Left lung (tissue), 10 donors: ENCODE measurements around the gene TRPM5. TPM values are rescaled to one million over a fixed set of nuclear protein-coding genes. Genes with fewer than 3 reads are reported as not detected.

ENCODE experiments used
- ATAC-seq: fragments of 200-7000 bp; cut with Tn5 transposase; one replicate; pipeline ENCODE4 v1.9.1; 2020; ENCODE audit warnings: moderate library complexity
- DNase-seq, 4 donors: peaks; one replicate each; pipeline ENCODE4 v3.0.0-alpha.2; 2013 to 2020
- H3K27ac ChIP-seq, 2 donors: fragments of 200-600 bp; sonication (generic) in 1 of 2; one replicate each; pipeline versions ENCODE4 v1.5.0 to v1.8.0; 2020 to 2021
- H3K27me3 ChIP-seq, 2 donors: fragments of 200-600 bp; sonication (generic) in 1 of 2; one replicate each; pipeline versions ENCODE4 v1.5.0 to v1.8.0; 2020 to 2021
- H3K36me3 ChIP-seq, 2 donors: fragments of 200-600 bp; sonication (generic) in 1 of 2; one replicate each; pipeline versions ENCODE4 v1.5.0 to v1.8.0; 2020 to 2021
- H3K4me1 ChIP-seq, 2 donors: fragments of 200-600 bp; one replicate each; pipeline ENCODE4 v1.8.0; 2021
- H3K4me3 ChIP-seq, 2 donors: fragments of 200-600 bp; sonication (generic) in 1 of 2; one replicate each; pipeline versions ENCODE4 v1.5.0 to v1.8.0; 2020 to 2021; ENCODE audit warnings: mild to moderate bottlenecking in 1 of 2
- H3K9me3 ChIP-seq, 2 donors: fragments of 200-600 bp; sonication (generic) in 1 of 2; one replicate each; pipeline versions ENCODE4 v1.5.0 to v1.8.0; 2020 to 2021
- intact Hi-C, 2 donors: fragments of 100-400 bp; cut with DNase I; formaldehyde crosslinking; loops; one replicate each; pipeline versions ENCODE4 v1.11.2 to v1.14.2; 2022
- polyA plus RNA-seq, 6 donors: library from polyadenylated mRNA; unstranded; fragments of 120-200 nt; gene quantifications; one replicate each; pipeline ENCODE4 v1.2.1, GENCODE V29; 2013; ENCODE audit not compliant: insufficient read length in 6 of 6
- total RNA-seq, 2 donors: library from RNA; stranded (reverse); fragmentation: NEBNext Ultra II Directional; extraction: Animal tissue kit (Norgen Biotek cat#: 25700); gene quantifications; one replicate each; pipeline ENCODE4 v1.2.1, GENCODE V29; 2021
- TF ChIP-seq, protein P1 (sequence below), 2 donors: fragments of 200-600 bp; sonication (generic) in 1 of 2; IDR thresholded peaks; one replicate each; pipeline versions ENCODE4 v1.5.0 to v1.8.0; 2021; ENCODE audit warnings: antibody characterized with exemption in 2 of 2
- donor health status: DM: no; HTN: yes; CAD: no.
- donor health status: DM: no; HTN: no; CAD: no.

Gene TRPM5
- total and polyA plus RNA-seq, 8 donors: 0.14 to 0.40 (median 0.31) TPM; not detected in 2

- Histone ChIP-seq H3K36me3 (no peaks in the 10 kb centered on the region), H3K9me3 (no peaks in the 10 kb centered on the region), H3K4me1 (peaks cover 0 to 14% of the 10 kb centered on the region in 2 donors), H3K27ac (no peak overlapping the region), H3K4me3 (no peak overlapping the region), H3K27me3 (peaks cover 0 to 23% of the 10 kb centered on the region in 2 donors)
- TF ChIP-seq, protein P1, sequence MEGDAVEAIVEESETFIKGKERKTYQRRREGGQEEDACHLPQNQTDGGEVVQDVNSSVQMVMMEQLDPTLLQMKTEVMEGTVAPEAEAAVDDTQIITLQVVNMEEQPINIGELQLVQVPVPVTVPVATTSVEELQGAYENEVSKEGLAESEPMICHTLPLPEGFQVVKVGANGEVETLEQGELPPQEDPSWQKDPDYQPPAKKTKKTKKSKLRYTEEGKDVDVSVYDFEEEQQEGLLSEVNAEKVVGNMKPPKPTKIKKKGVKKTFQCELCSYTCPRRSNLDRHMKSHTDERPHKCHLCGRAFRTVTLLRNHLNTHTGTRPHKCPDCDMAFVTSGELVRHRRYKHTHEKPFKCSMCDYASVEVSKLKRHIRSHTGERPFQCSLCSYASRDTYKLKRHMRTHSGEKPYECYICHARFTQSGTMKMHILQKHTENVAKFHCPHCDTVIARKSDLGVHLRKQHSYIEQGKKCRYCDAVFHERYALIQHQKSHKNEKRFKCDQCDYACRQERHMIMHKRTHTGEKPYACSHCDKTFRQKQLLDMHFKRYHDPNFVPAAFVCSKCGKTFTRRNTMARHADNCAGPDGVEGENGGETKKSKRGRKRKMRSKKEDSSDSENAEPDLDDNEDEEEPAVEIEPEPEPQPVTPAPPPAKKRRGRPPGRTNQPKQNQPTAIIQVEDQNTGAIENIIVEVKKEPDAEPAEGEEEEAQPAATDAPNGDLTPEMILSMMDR (IDR thresholded peaks at IDR 0.05): no peak
- ATAC-seq (no peak), DNase-seq (peak in 1 of 4 donors; percentile 78)
- intact Hi-C loops: loop anchor here in 1 of 2 donors (10.0 kb wide), 1 partner anchor 113 kb away; the partner anchor contains the start of genes C11orf21 and TSPAN32
These were observed 26.2 kb downstream of the TRPM5 start for GRCh38 chr11:2417856-2418692.

DNA sequence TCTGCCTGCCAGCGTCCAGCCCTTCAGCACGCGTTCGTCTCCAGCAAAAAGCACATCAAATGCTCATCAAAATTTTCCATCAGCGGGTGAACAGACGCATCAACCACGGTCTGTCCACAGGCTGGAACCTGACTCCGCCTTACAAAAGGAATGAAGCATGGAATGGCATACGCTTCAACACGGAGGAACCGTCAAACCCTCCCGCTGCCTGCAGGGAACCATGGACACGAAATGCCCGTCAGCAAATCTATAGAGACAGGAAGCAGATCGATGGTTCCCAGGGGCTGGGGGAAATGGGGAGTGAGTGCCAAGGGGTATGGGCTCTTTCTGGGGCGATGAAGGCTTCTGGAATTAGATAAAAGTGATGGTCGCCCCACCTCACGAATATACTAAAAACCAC lies 27.5 kb downstream of the TRPM5 start:
- TF ChIP-seq, protein P1 (IDR thresholded peaks at IDR 0.05): no peak
- Histone ChIP-seq H3K4me1 (peaks cover 0 to 14% of the 10 kb centered on the region in 2 donors), H3K9me3 (no peaks in the 10 kb centered on the region), H3K27me3 (peaks cover 0 to 16% of the 10 kb centered on the region in 2 donors), H3K36me3 (no peaks in the 10 kb centered on the region), H3K27ac (no peak overlapping the region), H3K4me3 (no peak overlapping the region)
- DNase-seq: peak in 1 of 4 donors; percentile 32
- intact Hi-C loops: loop anchor here in 1 of 2 donors (10.0 kb wide), 1 partner anchor 112 kb away; the partner anchor contains the start of genes C11orf21 and TSPAN32
- no peak for ATAC-seq

- Histone ChIP-seq H3K27me3 (peaks cover 0 to 12% of the 10 kb centered on the region in 2 donors), H3K36me3 (no peaks in the 10 kb centered on the region), H3K27ac (no peak overlapping the region), H3K4me1 (peaks cover 0 to 12% of the 10 kb centered on the region in 2 donors), H3K9me3 (no peaks in the 10 kb centered on the region), H3K4me3 (no peak overlapping the region)
- DNase-seq (peak in 1 of 4 donors; percentile 63), ATAC-seq (no peak)
- TF ChIP-seq, protein P1 (IDR thresholded peaks at IDR 0.05): no peak
- intact Hi-C loops: loop anchor here in 1 of 2 donors (10.0 kb wide), 1 partner anchor 111 kb away; the partner anchor contains the start of genes C11orf21 and TSPAN32
These were observed 28.5 kb downstream of the TRPM5 start for GRCh38 chr11:2415601-2416380.

DNA sequence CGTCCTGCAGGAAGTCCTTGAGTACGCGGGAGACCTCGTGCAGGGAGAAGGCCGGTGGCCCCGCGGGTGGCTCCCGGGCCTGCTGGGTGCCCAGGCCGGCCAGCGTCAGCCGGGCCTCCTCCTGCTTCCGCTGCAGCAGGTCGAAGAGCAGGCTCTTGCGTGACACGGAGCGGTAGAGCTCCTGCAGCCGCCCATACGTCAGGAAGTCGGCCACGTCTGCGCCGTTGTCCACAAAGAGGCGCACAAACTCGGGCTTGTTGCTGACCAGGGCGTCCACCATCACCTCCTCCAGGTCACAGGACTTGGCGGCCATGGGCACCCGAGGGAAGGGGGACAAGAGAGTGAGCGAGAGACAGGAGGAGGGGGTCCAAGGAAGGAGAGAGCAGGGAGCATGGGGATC lies 29.1 kb downstream of the TRPM5 start:
- H3K27me3 ChIP-seq: peaks cover 0 to 18% of the 10 kb centered on the region in 2 donors
- intact Hi-C loops: loop anchor here in 1 of 2 donors (10.0 kb wide), 1 partner anchor 110 kb away; the partner anchor contains the start of genes C11orf21 and TSPAN32
- H3K9me3 ChIP-seq: no peaks in the 10 kb centered on the region
- H3K4me1 ChIP-seq: peaks cover 0 to 6% of the 10 kb centered on the region in 2 donors
- DNase-seq: peak in 1 of 4 donors; percentile 74
- H3K27ac ChIP-seq: no peak overlapping the region
- TF ChIP-seq, protein P1 (IDR thresholded peaks at IDR 0.05): no peak
- ATAC-seq: no peak
- no peaks in the 10 kb centered on the region for H3K36me3 ChIP-seq
- no peak overlapping the region for H3K4me3 ChIP-seq
